Neural cell (in vitro differentiated cells): ENCODE results near the gene PDE1C. TPM values are rescaled to one million over a fixed set of nuclear protein-coding genes. Genes with fewer than 3 reads are reported as not detected.

Source experiments
- H2AFZ ChIP-seq: fragments of 200-600, 300-800 bp; sonication (generic), shearing (Covaris generic); 2 replicates; pipeline ENCODE4 v1.6.0; 2014; ENCODE audit warnings: low read depth, mild to moderate bottlenecking, antibody characterized with exemption, low read length, moderate library complexity
- H3F3A ChIP-seq: fragments of 200-600 bp; shearing (Covaris generic); 2 replicates; pipeline ENCODE4 v1.6.1; 2016; ENCODE audit warnings: mild to moderate bottlenecking, moderate library complexity, mixed read lengths, antibody characterized with exemption, low read length; ENCODE audit not compliant: insufficient read depth, poor library complexity, severe bottlenecking
- H3K27ac ChIP-seq: fragments of 200-600, 300-800 bp; sonication (generic), shearing (Covaris generic); 2 replicates; pipeline ENCODE4 v1.5.1; 2014; ENCODE audit warnings: mild to moderate bottlenecking, low read length, moderate library complexity
- H3K27me3 ChIP-seq: fragments of 300-800, 200-600 bp; sonication (generic), shearing (Covaris generic); 2 replicates; pipeline ENCODE4 v1.6.0; 2014; ENCODE audit warnings: mild to moderate bottlenecking, low read depth, low read length, moderate library complexity; ENCODE audit not compliant: insufficient read depth
- H3K36me3 ChIP-seq: fragments of 300-800, 200-600 bp; sonication (generic), shearing (Covaris generic); 2 replicates; pipeline ENCODE4 v1.5.1; 2014; ENCODE audit warnings: mild to moderate bottlenecking, antibody characterized with exemption, low read length, moderate library complexity; ENCODE audit not compliant: insufficient read depth
- H3K4me2 ChIP-seq: fragments of 300-800, 200-600 bp; sonication (generic), shearing (Covaris generic); 2 replicates; pipeline ENCODE4 v1.6.0; 2014; ENCODE audit warnings: mild to moderate bottlenecking, low read length
- H3K4me3 ChIP-seq: fragments of 300-800, 200-600 bp; sonication (generic), shearing (Covaris generic); 2 replicates; pipeline ENCODE4 v1.5.1; 2014; ENCODE audit warnings: mild to moderate bottlenecking, low read length, moderate library complexity
- H3K79me2 ChIP-seq: fragments of 200-600 bp; shearing (Covaris generic); replicated peaks from 2 replicates; pipeline ENCODE4 v1.6.0; 2014; ENCODE audit warnings: mild to moderate bottlenecking, low read length, moderate library complexity; ENCODE audit not compliant: insufficient read depth
- H3K9ac ChIP-seq: fragments of 300-800, 200-600 bp; sonication (generic), shearing (Covaris generic); 2 replicates; pipeline ENCODE4 v1.6.1; 2016; ENCODE audit warnings: mild to moderate bottlenecking, low read length, mixed read lengths
- H3K9me2 ChIP-seq: fragments of 200-600 bp; shearing (Covaris generic); 2 replicates; pipeline ENCODE4 v1.6.1; 2016; ENCODE audit warnings: mild to moderate bottlenecking, low read length, mixed read lengths; ENCODE audit not compliant: insufficient read depth
- H3K9me3 ChIP-seq: fragments of 200-600, 300-800 bp; sonication (generic), shearing (Covaris generic); 2 replicates; pipeline ENCODE4 v1.6.1; 2016; ENCODE audit warnings: mild to moderate bottlenecking, mixed run types, low read length, moderate library complexity, mixed read lengths
- H4K20me1 ChIP-seq: fragments of 200-600 bp; shearing (Covaris generic); 2 replicates; pipeline ENCODE4 v1.6.1; 2016; ENCODE audit warnings: mild to moderate bottlenecking, mixed run types; ENCODE audit not compliant: insufficient read depth
- EP300 ChIP-seq: fragments of 450-650 bp; conservative IDR thresholded peaks from 2 replicates; pipeline ENCODE4 v1.6.1; 2014; ENCODE audit warnings: antibody characterized with exemption, mild to moderate bottlenecking, moderate library complexity; ENCODE audit not compliant: poor library complexity, severe bottlenecking
- EZH2 ChIP-seq: fragments of 200-600, 300-800 bp; shearing (Covaris generic), sonication (generic); IDR thresholded peaks from 2 replicates; pipeline ENCODE4 v1.6.1; 2014; ENCODE audit warnings: antibody characterized with exemption, low read length, borderline replicate concordance, mild to moderate bottlenecking; ENCODE audit not compliant: insufficient read depth, poor library complexity, severe bottlenecking
- MXI1 ChIP-seq: fragments of 450-650 bp; conservative IDR thresholded peaks from 2 replicates; pipeline ENCODE4 v1.6.1; 2014; ENCODE audit warnings: antibody characterized with exemption, mild to moderate bottlenecking; ENCODE audit not compliant: poor library complexity, severe bottlenecking
- POLR2AphosphoS5 ChIP-seq: IDR thresholded peaks from 2 replicates; pipeline ENCODE4 v1.6.1; 2012
- RAD21 ChIP-seq: fragments of 450-650 bp; conservative IDR thresholded peaks from 2 replicates; pipeline ENCODE4 v1.6.1; 2014; ENCODE audit warnings: antibody characterized with exemption, mild to moderate bottlenecking, moderate library complexity
- SMC3 ChIP-seq: fragments of 450-650 bp; conservative IDR thresholded peaks from 2 replicates; pipeline ENCODE4 v1.6.1; 2014; ENCODE audit warnings: antibody characterized with exemption, mild to moderate bottlenecking, moderate library complexity; ENCODE audit not compliant: poor library complexity
- TAF1 ChIP-seq: IDR thresholded peaks from 2 replicates; pipeline ENCODE4 v1.6.1; 2012; ENCODE audit warnings: low read depth
- polyA plus RNA-seq: library from polyadenylated mRNA; depleted of rRNA; stranded (reverse); fragments of >200 nt; gene quantifications from 2 replicates; pipeline ENCODE4 v1.2.3, GENCODE V29; 2014
- TF ChIP-seq, protein P1 (sequence below): fragments of 450-650 bp; IDR thresholded peaks from 2 replicates; pipeline ENCODE4 v1.5.1; 2014; ENCODE audit warnings: antibody characterized with exemption, mild to moderate bottlenecking, moderate library complexity; ENCODE audit not compliant: poor library complexity, severe bottlenecking
- TF ChIP-seq, protein P2 (sequence below): IDR thresholded peaks from 2 replicates; pipeline ENCODE4 v1.6.1; 2012; ENCODE audit warnings: borderline replicate concordance

PDE1C gene
- polyA plus RNA-seq, 1 donor from 2014 or later = 6.6 TPM

DNA sequence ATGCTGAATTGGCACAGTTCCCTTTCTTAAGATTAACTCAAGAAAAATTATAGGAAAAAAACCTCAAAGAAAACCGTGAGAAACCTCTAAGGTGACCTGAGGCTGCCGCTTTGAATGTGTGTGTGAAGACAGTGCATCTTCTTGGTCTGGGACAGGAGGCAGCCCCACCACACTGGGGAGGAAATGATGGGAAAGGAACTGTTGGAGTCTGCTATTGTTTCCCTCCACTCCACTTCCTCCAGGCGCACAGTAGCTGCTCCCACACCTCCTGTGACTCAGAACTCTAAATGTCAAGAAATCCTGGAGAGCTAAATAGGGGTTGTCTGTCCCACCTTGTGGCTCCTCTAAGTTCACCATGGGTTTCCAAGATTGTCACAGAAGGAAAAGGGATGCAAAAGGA lies 179.4 kb downstream of the PDE1C start:
- no peaks in the 10 kb centered on the region for H4K20me1 ChIP-seq
- H3K27ac ChIP-seq = no peak overlapping the region
- no peaks in the 10 kb centered on the region for H3K79me2 ChIP-seq
- no peaks in the 10 kb centered on the region for H3F3A ChIP-seq
- no peaks in the 10 kb centered on the region for H3K27me3 ChIP-seq
- no peak overlapping the region for H3K4me3 ChIP-seq
- TF ChIP-seq TAF1 = no peak
- no peak for TF ChIP-seq MXI1
- TF ChIP-seq, protein P1, sequence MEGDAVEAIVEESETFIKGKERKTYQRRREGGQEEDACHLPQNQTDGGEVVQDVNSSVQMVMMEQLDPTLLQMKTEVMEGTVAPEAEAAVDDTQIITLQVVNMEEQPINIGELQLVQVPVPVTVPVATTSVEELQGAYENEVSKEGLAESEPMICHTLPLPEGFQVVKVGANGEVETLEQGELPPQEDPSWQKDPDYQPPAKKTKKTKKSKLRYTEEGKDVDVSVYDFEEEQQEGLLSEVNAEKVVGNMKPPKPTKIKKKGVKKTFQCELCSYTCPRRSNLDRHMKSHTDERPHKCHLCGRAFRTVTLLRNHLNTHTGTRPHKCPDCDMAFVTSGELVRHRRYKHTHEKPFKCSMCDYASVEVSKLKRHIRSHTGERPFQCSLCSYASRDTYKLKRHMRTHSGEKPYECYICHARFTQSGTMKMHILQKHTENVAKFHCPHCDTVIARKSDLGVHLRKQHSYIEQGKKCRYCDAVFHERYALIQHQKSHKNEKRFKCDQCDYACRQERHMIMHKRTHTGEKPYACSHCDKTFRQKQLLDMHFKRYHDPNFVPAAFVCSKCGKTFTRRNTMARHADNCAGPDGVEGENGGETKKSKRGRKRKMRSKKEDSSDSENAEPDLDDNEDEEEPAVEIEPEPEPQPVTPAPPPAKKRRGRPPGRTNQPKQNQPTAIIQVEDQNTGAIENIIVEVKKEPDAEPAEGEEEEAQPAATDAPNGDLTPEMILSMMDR = no peak
- TF ChIP-seq RAD21 = no peak
- no peak for TF ChIP-seq EZH2
- no peak for TF ChIP-seq SMC3
- no peak for TF ChIP-seq EP300
- no peak for TF ChIP-seq POLR2AphosphoS5
- TF ChIP-seq, protein P2, sequence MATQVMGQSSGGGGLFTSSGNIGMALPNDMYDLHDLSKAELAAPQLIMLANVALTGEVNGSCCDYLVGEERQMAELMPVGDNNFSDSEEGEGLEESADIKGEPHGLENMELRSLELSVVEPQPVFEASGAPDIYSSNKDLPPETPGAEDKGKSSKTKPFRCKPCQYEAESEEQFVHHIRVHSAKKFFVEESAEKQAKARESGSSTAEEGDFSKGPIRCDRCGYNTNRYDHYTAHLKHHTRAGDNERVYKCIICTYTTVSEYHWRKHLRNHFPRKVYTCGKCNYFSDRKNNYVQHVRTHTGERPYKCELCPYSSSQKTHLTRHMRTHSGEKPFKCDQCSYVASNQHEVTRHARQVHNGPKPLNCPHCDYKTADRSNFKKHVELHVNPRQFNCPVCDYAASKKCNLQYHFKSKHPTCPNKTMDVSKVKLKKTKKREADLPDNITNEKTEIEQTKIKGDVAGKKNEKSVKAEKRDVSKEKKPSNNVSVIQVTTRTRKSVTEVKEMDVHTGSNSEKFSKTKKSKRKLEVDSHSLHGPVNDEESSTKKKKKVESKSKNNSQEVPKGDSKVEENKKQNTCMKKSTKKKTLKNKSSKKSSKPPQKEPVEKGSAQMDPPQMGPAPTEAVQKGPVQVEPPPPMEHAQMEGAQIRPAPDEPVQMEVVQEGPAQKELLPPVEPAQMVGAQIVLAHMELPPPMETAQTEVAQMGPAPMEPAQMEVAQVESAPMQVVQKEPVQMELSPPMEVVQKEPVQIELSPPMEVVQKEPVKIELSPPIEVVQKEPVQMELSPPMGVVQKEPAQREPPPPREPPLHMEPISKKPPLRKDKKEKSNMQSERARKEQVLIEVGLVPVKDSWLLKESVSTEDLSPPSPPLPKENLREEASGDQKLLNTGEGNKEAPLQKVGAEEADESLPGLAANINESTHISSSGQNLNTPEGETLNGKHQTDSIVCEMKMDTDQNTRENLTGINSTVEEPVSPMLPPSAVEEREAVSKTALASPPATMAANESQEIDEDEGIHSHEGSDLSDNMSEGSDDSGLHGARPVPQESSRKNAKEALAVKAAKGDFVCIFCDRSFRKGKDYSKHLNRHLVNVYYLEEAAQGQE = no peak
- H3K9ac ChIP-seq = no peak overlapping the region
- no peaks in the 10 kb centered on the region for H3K9me2 ChIP-seq
- H2AFZ ChIP-seq = no peak overlapping the region
- no peak overlapping the region for H3K4me2 ChIP-seq
- no peaks in the 10 kb centered on the region for H3K9me3 ChIP-seq
- H3K36me3 ChIP-seq = no peaks in the 10 kb centered on the region

DNA sequence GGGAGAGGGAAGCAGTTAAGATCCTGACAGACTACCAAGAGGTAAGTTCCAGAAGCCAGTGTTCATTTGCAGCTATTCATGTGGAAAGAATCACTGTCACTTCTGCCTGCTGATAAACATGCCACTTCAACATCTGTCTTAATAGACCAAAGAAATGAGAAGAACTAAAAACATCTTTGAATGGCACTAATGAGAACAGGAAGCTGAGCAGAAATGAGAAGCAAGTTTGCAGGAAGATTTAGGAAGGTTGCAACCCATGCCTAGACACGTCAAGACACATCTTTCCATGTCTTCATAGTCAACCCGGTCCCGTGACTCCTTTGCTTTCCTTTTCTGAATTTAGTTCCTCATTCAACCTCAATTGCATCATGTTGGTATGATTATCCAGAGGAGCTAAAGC lies 180.0 kb downstream of the PDE1C start:
- H3K9ac ChIP-seq = no peak overlapping the region
- H3K36me3 ChIP-seq = no peaks in the 10 kb centered on the region
- H3F3A ChIP-seq = no peaks in the 10 kb centered on the region
- peak; percentile 60 for TF ChIP-seq POLR2AphosphoS5
- peak; percentile 62 for TF ChIP-seq EP300
- no peak for TF ChIP-seq TAF1
- H3K79me2 ChIP-seq = no peaks in the 10 kb centered on the region
- no peak overlapping the region for H3K4me3 ChIP-seq
- H3K27ac ChIP-seq = no peak overlapping the region
- H4K20me1 ChIP-seq = no peaks in the 10 kb centered on the region
- H3K4me2 ChIP-seq = no peak overlapping the region
- H2AFZ ChIP-seq = no peak overlapping the region
- H3K27me3 ChIP-seq = no peaks in the 10 kb centered on the region
- H3K9me2 ChIP-seq = no peaks in the 10 kb centered on the region
- H3K9me3 ChIP-seq = no peaks in the 10 kb centered on the region

DNA sequence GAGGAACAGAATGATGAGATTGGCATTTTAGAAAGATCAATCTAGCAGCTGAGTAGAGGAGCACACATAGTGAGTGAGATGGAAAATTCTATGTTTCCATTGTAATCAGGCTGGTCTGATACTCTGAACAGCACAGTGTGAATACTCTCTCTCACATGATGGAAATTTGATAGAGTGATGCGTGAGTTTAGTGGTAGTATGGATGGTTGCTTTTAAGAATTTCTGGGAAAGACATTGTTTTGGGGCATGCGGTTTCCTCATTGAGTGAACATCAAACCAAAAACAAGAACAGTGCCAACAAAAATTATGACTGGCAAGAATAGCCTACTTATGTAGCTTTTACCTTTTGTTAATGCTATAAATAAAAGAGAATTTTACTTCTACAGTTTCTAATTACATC lies 183.2 kb downstream of the PDE1C start:
- H3K79me2 ChIP-seq = no peaks in the 10 kb centered on the region
- no peak overlapping the region for H3K27ac ChIP-seq
- TF ChIP-seq MXI1 (no peak), RAD21 (no peak), POLR2AphosphoS5 (no peak), SMC3 (no peak), EP300 (no peak), EZH2 (no peak)

More for the DNA sequence above, 183.2 kb downstream of the PDE1C start:
- H3K9me3 ChIP-seq = no peaks in the 10 kb centered on the region
- H3K9ac ChIP-seq = no peak overlapping the region
- no peak overlapping the region for H2AFZ ChIP-seq
- H3K4me2 ChIP-seq = no peak overlapping the region
- H3K4me3 ChIP-seq = no peak overlapping the region
- no peaks in the 10 kb centered on the region for H3K27me3 ChIP-seq
- no peaks in the 10 kb centered on the region for H3K36me3 ChIP-seq
- H3F3A ChIP-seq = no peaks in the 10 kb centered on the region
- no peaks in the 10 kb centered on the region for H3K9me2 ChIP-seq
- no peaks in the 10 kb centered on the region for H4K20me1 ChIP-seq
